ENCODE results near the gene PDIA5. TPM values are rescaled to one million over a fixed set of nuclear protein-coding genes. Genes with fewer than 3 reads are reported as not detected.
A peak's percentile ranks its signal among the peaks of the same experiment; 100 is the strongest.

PDIA5 gene
- 10 to 100 TPM; 57.5 to 68.3 TPM for total RNA-seq
- polyA plus RNA-seq (2013, experiment 1 of 2): 28.6 TPM
- 31.1 TPM for polyA plus RNA-seq (2013, experiment 2 of 2)
- long read RNA-seq, experiment 1, transcript PDIA5-201 (17 exons, 1,799 nt): major isoform, 8 of 29 reads
- long read RNA-seq, experiment 1, partial matches to known transcripts: 9 of 29 reads
- long read RNA-seq, experiment 1, other reads (novel, unspliced or antisense): 11 of 29 reads
- long read RNA-seq, experiment 2, transcript PDIA5-201 (17 exons, 1,799 nt): major isoform, 158 of 186 reads
- long read RNA-seq, experiment 2, partial matches to known transcripts: 11 of 186 reads
- long read RNA-seq, experiment 2, other reads (novel, unspliced or antisense): 17 of 186 reads
- long read RNA-seq, experiment 3, transcript PDIA5-201 (17 exons, 1,799 nt): major isoform, 116 of 151 reads
- long read RNA-seq, experiment 3, partial matches to known transcripts: 13 of 151 reads
- long read RNA-seq, experiment 3, other reads (novel, unspliced or antisense): 21 of 151 reads
- long read RNA-seq, experiment 4, transcript PDIA5-201 (17 exons, 1,799 nt): major isoform, 46 of 56 reads
- long read RNA-seq, experiment 4, partial matches to known transcripts: 1 of 56 reads
- long read RNA-seq, experiment 4, other reads (novel, unspliced or antisense): 8 of 56 reads

GRCh38 chr3:123066896-123067688 lies at the start of gene PDIA5:
Gene PDIA5 (plus strand): TSS chr3:123067025. CDS start chr3:123067165, 140 bp downstream.
- H3K4me3 ChIP-seq (ENCODE audit: low read length): peak within 1 kb of the TSS; percentile 94
- TF ChIP-seq CTCF (conservative IDR thresholded peaks at IDR 0.05): no peak
- H3K4me1 ChIP-seq (ENCODE audit: control insufficient read depth, insufficient read depth, low read length): peaks cover 14% of the 10 kb centered on the region
- H3K9ac ChIP-seq (ENCODE audit: extremely low read depth, low read length, poor library complexity, severe bottlenecking): peak within 1 kb of the TSS; percentile 75
- no peaks in the 10 kb centered on the region for H3K36me3 ChIP-seq (ENCODE audit: control insufficient read depth, insufficient read depth, low read length)
- no peaks in the 10 kb centered on the region for H3K9me3 Mint-ChIP-seq
- no peaks in the 10 kb centered on the region for H3K36me3 Mint-ChIP-seq (ENCODE audit: low read depth)
- H3K9me3 ChIP-seq (ENCODE audit: control insufficient read depth, low read length): no peaks in the 10 kb centered on the region
- H3K27me3 Mint-ChIP-seq (ENCODE audit: insufficient read depth): peaks cover 32% of the 10 kb centered on the region
- DNase-seq: peak; percentile 98
- no peaks in the 10 kb centered on the region for H3K27me3 ChIP-seq (ENCODE audit: control insufficient read depth, insufficient read depth, low read length, poor library complexity, severe bottlenecking)
- H3K4me3 Mint-ChIP-seq: peak within 1 kb of the TSS; percentile 81
- no peak within 1 kb of the TSS for H3K27ac ChIP-seq (ENCODE audit: low read depth, low read length)
- H3K27ac Mint-ChIP-seq: peak within 1 kb of the TSS; percentile 42
- H3K4me1 Mint-ChIP-seq: peaks cover 30% of the 10 kb centered on the region
- WGBS, 2 experiments (ENCODE audit: insufficient coverage in 1 of 2, insufficient read length in 1 of 2): 0 to 1% methylated on average over 32 to 72 of the region's 72 CpGs

GRCh38 chr3:123018683-123019082 lies 48.1 kb upstream of the PDIA5 start:
- peaks cover 11% of the 10 kb centered on the region for H3K36me3 Mint-ChIP-seq (ENCODE audit: low read depth)

More at GRCh38 chr3:123018683-123019082, 48.1 kb upstream of the PDIA5 start:
- 85 to 86% methylated on average over 1 of the region's 1 CpG for WGBS, 2 experiments (ENCODE audit: insufficient coverage in 1 of 2, insufficient read length in 1 of 2)
- Histone ChIP-seq H3K27ac (ENCODE audit: low read depth, low read length) (no peak overlapping the region), H3K4me1 (ENCODE audit: control insufficient read depth, insufficient read depth, low read length) (peaks cover 11% of the 10 kb centered on the region), H3K36me3 (ENCODE audit: control insufficient read depth, insufficient read depth, low read length) (peaks cover 24% of the 10 kb centered on the region), H3K4me3 (ENCODE audit: low read length) (no peak overlapping the region), H3K27me3 (ENCODE audit: control insufficient read depth, insufficient read depth, low read length, poor library complexity, severe bottlenecking) (no peaks in the 10 kb centered on the region), H3K9ac (ENCODE audit: extremely low read depth, low read length, poor library complexity, severe bottlenecking) (no peak overlapping the region), H3K9me3 (ENCODE audit: control insufficient read depth, low read length) (no peaks in the 10 kb centered on the region)
- Mint-ChIP-seq H3K27me3 (ENCODE audit: insufficient read depth) (peaks cover 20% of the 10 kb centered on the region), H3K9me3 (no peaks in the 10 kb centered on the region), H3K4me1 (peaks cover 40% of the 10 kb centered on the region), H3K27ac (no peak overlapping the region), H3K4me3 (no peak overlapping the region)
- no peak for DNase-seq
- no peak for TF ChIP-seq CTCF (conservative IDR thresholded peaks at IDR 0.05)
